ENCODE results near the gene CEP41. TPM values are rescaled to one million over a fixed set of nuclear protein-coding genes. Genes with fewer than 3 reads are reported as not detected.

The CEP41 gene
- total RNA-seq, 1 donor = 9.8 TPM

GRCh38 chr7:130359276-130359857 is 81.4 kb downstream of the CEP41 start:
- TF ChIP-seq, protein P1, sequence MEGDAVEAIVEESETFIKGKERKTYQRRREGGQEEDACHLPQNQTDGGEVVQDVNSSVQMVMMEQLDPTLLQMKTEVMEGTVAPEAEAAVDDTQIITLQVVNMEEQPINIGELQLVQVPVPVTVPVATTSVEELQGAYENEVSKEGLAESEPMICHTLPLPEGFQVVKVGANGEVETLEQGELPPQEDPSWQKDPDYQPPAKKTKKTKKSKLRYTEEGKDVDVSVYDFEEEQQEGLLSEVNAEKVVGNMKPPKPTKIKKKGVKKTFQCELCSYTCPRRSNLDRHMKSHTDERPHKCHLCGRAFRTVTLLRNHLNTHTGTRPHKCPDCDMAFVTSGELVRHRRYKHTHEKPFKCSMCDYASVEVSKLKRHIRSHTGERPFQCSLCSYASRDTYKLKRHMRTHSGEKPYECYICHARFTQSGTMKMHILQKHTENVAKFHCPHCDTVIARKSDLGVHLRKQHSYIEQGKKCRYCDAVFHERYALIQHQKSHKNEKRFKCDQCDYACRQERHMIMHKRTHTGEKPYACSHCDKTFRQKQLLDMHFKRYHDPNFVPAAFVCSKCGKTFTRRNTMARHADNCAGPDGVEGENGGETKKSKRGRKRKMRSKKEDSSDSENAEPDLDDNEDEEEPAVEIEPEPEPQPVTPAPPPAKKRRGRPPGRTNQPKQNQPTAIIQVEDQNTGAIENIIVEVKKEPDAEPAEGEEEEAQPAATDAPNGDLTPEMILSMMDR (IDR thresholded peaks at IDR 0.05; ENCODE audit: extremely low read depth, low read depth, low read length) = no peak
- no peaks in the 10 kb centered on the region for H3K27me3 ChIP-seq (ENCODE audit: insufficient read depth, low read length)
- H3K4me1 ChIP-seq (ENCODE audit: insufficient read depth, low read length) = peaks cover 32% of the 10 kb centered on the region
- H4K20me1 ChIP-seq (ENCODE audit: insufficient read depth, low read length) = no peaks in the 10 kb centered on the region
- no peak for DNase-seq (ENCODE audit: insufficient read length, low spot score, missing footprints)
- H3K27ac ChIP-seq (ENCODE audit: low read depth, low read length) = no peak overlapping the region
- no peak overlapping the region for H3K4me3 ChIP-seq (ENCODE audit: insufficient read depth, low read length)
- no peaks in the 10 kb centered on the region for H3K79me2 ChIP-seq (ENCODE audit: insufficient read depth, low read length)
- H3K9me3 ChIP-seq (ENCODE audit: low read depth, low read length) = peaks cover 6% of the 10 kb centered on the region
- no peak overlapping the region for H2AFZ ChIP-seq (ENCODE audit: low read length)
- H3K36me3 ChIP-seq (ENCODE audit: insufficient read depth, low read length) = no peaks in the 10 kb centered on the region
- no peak overlapping the region for H3K4me2 ChIP-seq (ENCODE audit: insufficient read depth, low read length)

DNA sequence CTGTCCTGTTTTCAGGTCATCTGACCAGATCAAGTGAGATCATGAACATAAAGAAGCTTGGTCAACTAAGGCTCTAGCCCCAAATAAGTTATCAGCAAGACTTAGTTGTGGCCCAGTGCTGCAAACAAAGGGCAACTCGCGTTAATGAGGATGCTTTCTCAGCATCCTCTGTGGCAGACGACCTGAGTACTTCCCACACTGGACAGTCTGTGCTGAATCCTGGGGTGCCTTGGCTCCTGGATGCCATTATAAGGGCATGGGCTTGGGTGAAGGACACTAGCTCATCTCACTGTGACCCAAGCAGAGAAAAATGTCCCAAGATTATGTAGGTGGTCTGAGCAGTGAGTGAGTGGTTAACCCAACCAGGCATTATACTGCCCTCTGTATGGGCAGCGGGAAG is 82.3 kb downstream of the CEP41 start:
- DNase-seq (ENCODE audit: insufficient read length, low spot score, missing footprints) = no peak
- Histone ChIP-seq H3K4me1 (ENCODE audit: insufficient read depth, low read length) (peaks cover 27% of the 10 kb centered on the region), H3K4me2 (ENCODE audit: insufficient read depth, low read length) (no peak overlapping the region), H3K36me3 (ENCODE audit: insufficient read depth, low read length) (no peaks in the 10 kb centered on the region), H3K27me3 (ENCODE audit: insufficient read depth, low read length) (no peaks in the 10 kb centered on the region), H4K20me1 (ENCODE audit: insufficient read depth, low read length) (no peaks in the 10 kb centered on the region), H3K9me3 (ENCODE audit: low read depth, low read length) (peaks cover 6% of the 10 kb centered on the region), H3K79me2 (ENCODE audit: insufficient read depth, low read length) (no peaks in the 10 kb centered on the region), H3K27ac (ENCODE audit: low read depth, low read length) (no peak overlapping the region), H3K4me3 (ENCODE audit: insufficient read depth, low read length) (no peak overlapping the region), H2AFZ (ENCODE audit: low read length) (no peak overlapping the region)
- TF ChIP-seq, protein P1 (IDR thresholded peaks at IDR 0.05; ENCODE audit: extremely low read depth, low read depth, low read length) = no peak

GRCh38 chr7:130356876-130357611 is 83.8 kb downstream of the CEP41 start:
- peaks cover 6% of the 10 kb centered on the region for H3K9me3 ChIP-seq (ENCODE audit: low read depth, low read length)
- H3K4me2 ChIP-seq (ENCODE audit: insufficient read depth, low read length) = peak overlapping the region; percentile 64
- H3K36me3 ChIP-seq (ENCODE audit: insufficient read depth, low read length) = no peaks in the 10 kb centered on the region
- no peaks in the 10 kb centered on the region for H4K20me1 ChIP-seq (ENCODE audit: insufficient read depth, low read length)
- peak overlapping the region; percentile 36 for H2AFZ ChIP-seq (ENCODE audit: low read length)
- no peaks in the 10 kb centered on the region for H3K27me3 ChIP-seq (ENCODE audit: insufficient read depth, low read length)
- TF ChIP-seq, protein P1 (IDR thresholded peaks at IDR 0.05; ENCODE audit: extremely low read depth, low read depth, low read length) = no peak
- H3K4me1 ChIP-seq (ENCODE audit: insufficient read depth, low read length) = peaks cover 33% of the 10 kb centered on the region
- peak overlapping the region; percentile 36 for H3K4me3 ChIP-seq (ENCODE audit: insufficient read depth, low read length)
- DNase-seq (ENCODE audit: insufficient read length, low spot score, missing footprints) = peak; percentile 62
- no peaks in the 10 kb centered on the region for H3K79me2 ChIP-seq (ENCODE audit: insufficient read depth, low read length)
- peak overlapping the region; percentile 98 for H3K27ac ChIP-seq (ENCODE audit: low read depth, low read length)

GRCh38 chr7:130356121-130356875 is 84.5 kb downstream of the CEP41 start:
- TF ChIP-seq, protein P1 (IDR thresholded peaks at IDR 0.05; ENCODE audit: extremely low read depth, low read depth, low read length) = no peak
- Histone ChIP-seq H3K36me3 (ENCODE audit: insufficient read depth, low read length) (no peaks in the 10 kb centered on the region), H3K4me1 (ENCODE audit: insufficient read depth, low read length) (peaks cover 33% of the 10 kb centered on the region), H2AFZ (ENCODE audit: low read length) (peak overlapping the region; percentile 64), H4K20me1 (ENCODE audit: insufficient read depth, low read length) (no peaks in the 10 kb centered on the region), H3K4me2 (ENCODE audit: insufficient read depth, low read length) (peak overlapping the region; percentile 64), H3K4me3 (ENCODE audit: insufficient read depth, low read length) (peak overlapping the region; percentile 36), H3K79me2 (ENCODE audit: insufficient read depth, low read length) (no peaks in the 10 kb centered on the region), H3K27me3 (ENCODE audit: insufficient read depth, low read length) (no peaks in the 10 kb centered on the region), H3K9me3 (ENCODE audit: low read depth, low read length) (peaks cover 6% of the 10 kb centered on the region), H3K27ac (ENCODE audit: low read depth, low read length) (peak overlapping the region; percentile 98)
- peak; percentile 94 for DNase-seq (ENCODE audit: insufficient read length, low spot score, missing footprints)
